Measurements from ENCODE around the gene TTBK1. TPM values are rescaled to one million over a fixed set of nuclear protein-coding genes. Genes with fewer than 3 reads are reported as not detected.

TTBK1 gene
- total and polyA plus RNA-seq, 10 of the 15 experiments (the other 5 are each of a cell fraction or from before 2014, with no cell fraction given), result 0.05 to 0.27 TPM; not detected in 8

GRCh38 chr6:43262000-43262779, 18.9 kb downstream of the TTBK1 start:
- Histone ChIP-seq H3K4me1 (ENCODE audit: control insufficient read depth, insufficient read depth, low read length) (peaks cover 8% of the 10 kb centered on the region), H3K27ac (ENCODE audit: control insufficient read depth, insufficient read depth) (no peak overlapping the region), H3K4me2 (ENCODE audit: control insufficient read depth, insufficient read depth) (no peak overlapping the region), H3K36me3 (ENCODE audit: control insufficient read depth in 2 of 2, insufficient read depth in 2 of 2, low read length in 1 of 2) (no peaks in the 10 kb centered on the region), H4K20me1 (ENCODE audit: control insufficient read depth, insufficient read depth) (no peaks in the 10 kb centered on the region), H3K4me3 (no peak overlapping the region), H3K79me2 (ENCODE audit: control insufficient read depth, insufficient read depth, low read length) (no peaks in the 10 kb centered on the region), H2AFZ (ENCODE audit: control insufficient read depth, low read depth, low read length) (no peak overlapping the region), H3K9me3 (replicated peaks; ENCODE audit: control insufficient read depth, insufficient read depth, low read length) (no peaks in the 10 kb centered on the region), H3K9ac (ENCODE audit: control insufficient read depth, insufficient read depth, low read length) (no peak overlapping the region), H3K27me3 (replicated peaks in 1 of 2; ENCODE audit: control insufficient read depth in 2 of 2, insufficient read depth in 2 of 2, low read length in 1 of 2) (no peaks in the 10 kb centered on the region; a peak in 1 of 4 replicates)
- no TSS peak for BruUV-seq (replicated peaks)
- ChIA-PET SMC1A (ENCODE audit: uncharacterized antibody, unreplicated experiment) (interaction anchor here (1.0 to 3.1 kb wide), 8 partner anchors 33 to 248 kb away, joined by 3 to 16 read pairs (median 4); partner anchors contain the start of genes CRIP3, DNPH1 and LRRC73), RAD21 (ENCODE audit: unreplicated experiment) (interaction anchor here (0.6 to 6.9 kb wide), 8 partner anchors 33 to 245 kb away, joined by 3 to 44 read pairs (median 4); partner anchors contain the start of gene DNPH1), POLR2A (interaction anchor here (0.7 to 1.0 kb wide), 2 partner anchors 99 to 247 kb away, joined by 3 to 7 read pairs; no protein-coding TSS in a partner anchor), CTCF (interaction anchor here (0.8 to 6.1 kb wide), 13 partner anchors 24 to 244 kb away, joined by 3 to 56 read pairs (median 10); partner anchors contain the start of genes CRIP3 and DNPH1)
- no peak for ATAC-seq
- in situ Hi-C loops (cut with MboI) (no loop called here), intact Hi-C loops (cut with micrococcal nuclease; ENCODE audit: unreplicated experiment) (loop anchor here (2.0 kb wide), 2 partner anchors 73 to 137 kb away; no protein-coding TSS in a partner anchor)
- no peak for FAIRE-seq
- no peak for DNase-seq (ENCODE audit: low read depth, low spot score)
- 75% methylated on average over 14 of the region's 14 CpGs for whole genome bisulfite sequencing (ENCODE audit: insufficient coverage, insufficient replicate concordance, low lambda C conversion rate, missing lambda C conversion rate)
- TF ChIP-seq FOXK2 (IDR thresholded peaks at IDR 0.05) (peak; percentile 14; the same call in 1 of the 2 replicates), BHLHE40 (IDR thresholded peaks at IDR 0.05; ENCODE audit: borderline replicate concordance in 1 of 2, low read depth in 2 of 2, low read length in 1 of 2) (no peak)

- no peaks in the 10 kb centered on the region for H3K9me3 ChIP-seq (replicated peaks; ENCODE audit: control insufficient read depth, insufficient read depth, low read length)
- intact Hi-C loops (cut with micrococcal nuclease; ENCODE audit: unreplicated experiment), result loop anchor here (1.0 to 2.0 kb wide), 5 partner anchors 72 to 243 kb away; no protein-coding TSS in a partner anchor
- no peaks in the 10 kb centered on the region for H3K36me3 ChIP-seq (ENCODE audit: control insufficient read depth in 2 of 2, insufficient read depth in 2 of 2, low read length in 1 of 2)
- POLR2A ChIA-PET, result interaction anchor here (0.7 kb wide), 1 partner anchor 26 kb away, joined by 3 read pairs; no protein-coding TSS in a partner anchor
- FAIRE-seq (no peak), ATAC-seq (no peak), DNase-seq (ENCODE audit: low read depth, low spot score) (no peak)
- RAD21 ChIA-PET (ENCODE audit: unreplicated experiment), result interaction anchor here (0.6 to 6.9 kb wide), 8 partner anchors 46 to 244 kb away, joined by 3 to 44 read pairs (median 10); partner anchors contain the start of gene CRIP3
- H3K4me2 ChIP-seq (ENCODE audit: control insufficient read depth, insufficient read depth), result no peak overlapping the region
- 0 out of 4 replicates have a peak, but pooled peaks of 1 of the 2 experiments have one; percentile 9 for TF ChIP-seq SRF (IDR thresholded peaks at IDR 0.05; ENCODE audit: low read depth in 2 of 2, low read length in 2 of 2)
- TF ChIP-seq ZZZ3 (IDR thresholded peaks at IDR 0.05; ENCODE audit: control insufficient read depth, insufficient read length, low read depth), result no peak
- TF ChIP-seq ATF3 (IDR thresholded peaks at IDR 0.05; ENCODE audit: borderline replicate concordance, extremely low read depth, low read depth, low read length), result no peak
- H3K9ac ChIP-seq (ENCODE audit: control insufficient read depth, insufficient read depth, low read length), result no peak overlapping the region
- no peaks in the 10 kb centered on the region; a peak in 1 of 4 replicates for H3K27me3 ChIP-seq (replicated peaks in 1 of 2; ENCODE audit: control insufficient read depth in 2 of 2, insufficient read depth in 2 of 2, low read length in 1 of 2)
- CTCF ChIA-PET, result interaction anchor here (0.8 to 6.1 kb wide), 10 partner anchors 24 to 243 kb away, joined by 3 to 56 read pairs (median 13); partner anchors contain the start of gene DNPH1
- H4K20me1 ChIP-seq (ENCODE audit: control insufficient read depth, insufficient read depth), result no peaks in the 10 kb centered on the region
- H3K27ac ChIP-seq (ENCODE audit: control insufficient read depth, insufficient read depth), result no peak overlapping the region
- WGBS (ENCODE audit: insufficient coverage, insufficient replicate concordance, low lambda C conversion rate, missing lambda C conversion rate), result 61% methylated on average over 38 of the region's 39 CpGs
- H3K4me1 ChIP-seq (ENCODE audit: control insufficient read depth, insufficient read depth, low read length), result peaks cover 2% of the 10 kb centered on the region; the same call in 1 of the 2 replicates
- in situ Hi-C loops (cut with MboI), result no loop called here
- no peak overlapping the region for H3K4me3 ChIP-seq
- SMC1A ChIA-PET (ENCODE audit: uncharacterized antibody, unreplicated experiment), result interaction anchor here (1.2 to 3.1 kb wide), 6 partner anchors 10 to 247 kb away, joined by 3 to 16 read pairs (median 4); partner anchors contain the start of genes DNPH1 and LRRC73
- H3K79me2 ChIP-seq (ENCODE audit: control insufficient read depth, insufficient read depth, low read length), result no peaks in the 10 kb centered on the region
- H2AFZ ChIP-seq (ENCODE audit: control insufficient read depth, low read depth, low read length), result no peak overlapping the region
- BruUV-seq (replicated peaks), result no TSS peak
Observed at GRCh38 chr6:43262780-43263313, 19.6 kb downstream of the TTBK1 start.

Measured in GM12878 (cell line).